Sigmoid colon (tissue), 4 donors: ENCODE results near the gene PCNT.

ENCODE experiments used
- CTCF ChIP-seq, 4 experiments: fragments of 450-650 bp in 3 of 4; fragments of 200-600 bp in 1 of 4; IDR thresholded peaks; one replicate each; pipeline ENCODE4 v1.5.1; 2016 to 2019; ENCODE audit warnings: antibody characterized with exemption in 4 of 4, mild to moderate bottlenecking in 3 of 4, moderate library complexity in 2 of 4
- EP300 ChIP-seq, 4 donors: sonication (generic); formaldehyde crosslinking; IDR thresholded peaks; one replicate each; pipeline ENCODE4 v1.6.1; 2017; ENCODE audit warnings: antibody characterized with exemption in 4 of 4
- POLR2A ChIP-seq, 2 donors: fragments of 450-650 bp; IDR thresholded peaks; one replicate each; pipeline ENCODE4 v1.6.1; 2016; ENCODE audit warnings: antibody characterized with exemption in 2 of 2, mild to moderate bottlenecking in 2 of 2, moderate library complexity in 2 of 2

- no peak for TF ChIP-seq EP300 (IDR thresholded peaks at IDR 0.05)
- TF ChIP-seq CTCF (IDR thresholded peaks at IDR 0.05): no peak
- TF ChIP-seq POLR2A (IDR thresholded peaks at IDR 0.05): no peak
Measured at GRCh38 chr21:46375560-46376230, 51.7 kb downstream of the PCNT start.
